Measurements from ENCODE around the gene ANK2.

The ANK2 gene

DNA sequence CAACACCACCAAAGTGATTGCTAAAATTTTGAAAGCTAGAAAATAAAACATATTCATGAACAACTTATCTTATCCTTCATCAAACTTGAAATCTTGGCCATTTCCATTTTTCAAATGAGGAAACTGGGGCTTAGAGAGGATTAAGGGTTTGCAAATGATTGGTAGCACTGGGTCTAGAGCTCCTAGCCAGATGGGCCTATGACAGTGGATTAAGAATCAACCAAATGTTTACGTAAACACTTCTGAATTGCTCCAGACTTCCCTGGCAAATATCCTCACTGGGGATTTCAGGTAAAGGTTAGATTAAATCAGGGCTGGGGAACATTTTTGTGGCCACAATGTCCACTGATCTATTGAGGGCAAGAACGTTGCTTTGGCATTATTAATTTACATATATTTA, 241.2 kb downstream of the ANK2 start:
- Histone ChIP-seq H3K4me1 (ENCODE audit: control extremely low read depth in 1 of 4, control insufficient read depth in 4 of 4, insufficient read depth in 4 of 4, low read length in 3 of 4) (no peaks in the 10 kb centered on the region), H3K36me3 (ENCODE audit: control insufficient read depth in 4 of 4, insufficient read depth in 4 of 4, low read length in 3 of 4) (no peaks in the 10 kb centered on the region), H3K9me3 (ENCODE audit: control extremely low read depth in 1 of 5, control insufficient read depth in 4 of 5, insufficient read depth in 2 of 5, low read depth in 1 of 5, low read length in 4 of 5) (no peaks in the 10 kb centered on the region), H3K27me3 (replicated peaks in 2 of 5; ENCODE audit: control insufficient read depth in 4 of 5, insufficient read depth in 5 of 5, low read length in 4 of 5) (no peaks in the 10 kb centered on the region), H3K27ac (ENCODE audit: insufficient read depth in 1 of 2, low read depth in 1 of 2, low read length in 2 of 2, poor library complexity in 1 of 2, severe bottlenecking in 2 of 2) (no peak overlapping the region), H3K4me3 (ENCODE audit: control insufficient read depth in 1 of 7, extremely low read depth in 1 of 7, insufficient read depth in 4 of 7, low read depth in 2 of 7, low read length in 6 of 7) (no peak overlapping the region)
- DNase-seq, result no peak
- CTCF ChIA-PET, result no interaction called here
- POLR2A ChIA-PET, result no interaction called here
- 100% methylated on average over 1 of the region's 2 CpGs for WGBS (ENCODE audit: insufficient coverage)

DNA sequence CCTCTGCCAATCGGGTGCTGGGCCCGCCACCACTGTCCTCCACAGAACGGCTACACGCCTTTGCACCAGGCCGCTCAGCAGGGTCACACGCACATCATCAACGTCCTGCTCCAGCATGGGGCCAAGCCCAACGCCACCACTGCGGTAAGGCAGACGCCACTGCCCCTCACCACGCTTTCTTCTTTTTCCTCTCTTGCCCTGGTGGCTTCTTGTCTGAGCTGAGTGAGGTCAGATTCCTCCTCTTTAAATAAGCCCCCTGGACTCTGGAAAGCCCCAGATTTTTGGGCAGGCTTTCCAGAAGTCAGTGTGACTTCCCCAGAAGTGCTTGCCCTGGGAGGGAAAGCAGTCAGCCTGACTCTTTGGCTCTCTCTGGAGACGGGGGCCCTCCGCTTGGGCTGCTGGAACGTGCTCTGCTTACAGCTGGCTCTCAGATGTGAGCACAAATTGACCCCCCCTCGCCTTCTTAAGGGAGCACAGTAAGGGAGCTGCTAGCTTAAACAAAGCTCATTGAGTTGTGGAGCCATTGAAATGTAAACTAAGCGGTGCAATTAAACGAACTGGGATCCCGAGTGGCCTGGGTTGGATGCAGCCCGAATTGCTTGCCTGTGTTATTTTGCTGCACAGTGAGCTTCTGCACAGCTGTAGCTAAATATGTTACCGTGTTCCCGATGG, 243.1 kb downstream of the ANK2 start:
- 93% methylated on average over 17 of the region's 21 CpGs for WGBS (ENCODE audit: insufficient coverage)
- ChIA-PET CTCF (interaction anchor here (3.0 kb wide), 1 partner anchor 14 kb away, joined by 11 read pairs; no protein-coding TSS in a partner anchor), POLR2A (no interaction called here)
- Histone ChIP-seq H3K27me3 (replicated peaks in 2 of 5; ENCODE audit: control insufficient read depth in 4 of 5, insufficient read depth in 5 of 5, low read length in 4 of 5) (peaks cover 0 to 2% (median 0%) of the 10 kb centered on the region in 5 experiments), H3K27ac (ENCODE audit: insufficient read depth in 1 of 2, low read depth in 1 of 2, low read length in 2 of 2, poor library complexity in 1 of 2, severe bottlenecking in 2 of 2) (no peak overlapping the region), H3K9me3 (ENCODE audit: control extremely low read depth in 1 of 5, control insufficient read depth in 4 of 5, insufficient read depth in 2 of 5, low read depth in 1 of 5, low read length in 4 of 5) (no peaks in the 10 kb centered on the region), H3K36me3 (ENCODE audit: control insufficient read depth in 4 of 4, insufficient read depth in 4 of 4, low read length in 3 of 4) (no peaks in the 10 kb centered on the region), H3K4me3 (ENCODE audit: control insufficient read depth in 1 of 7, extremely low read depth in 1 of 7, insufficient read depth in 4 of 7, low read depth in 2 of 7, low read length in 6 of 7) (no peak overlapping the region), H3K4me1 (ENCODE audit: control extremely low read depth in 1 of 4, control insufficient read depth in 4 of 4, insufficient read depth in 4 of 4, low read length in 3 of 4) (no peaks in the 10 kb centered on the region)
- no peak for DNase-seq

DNA sequence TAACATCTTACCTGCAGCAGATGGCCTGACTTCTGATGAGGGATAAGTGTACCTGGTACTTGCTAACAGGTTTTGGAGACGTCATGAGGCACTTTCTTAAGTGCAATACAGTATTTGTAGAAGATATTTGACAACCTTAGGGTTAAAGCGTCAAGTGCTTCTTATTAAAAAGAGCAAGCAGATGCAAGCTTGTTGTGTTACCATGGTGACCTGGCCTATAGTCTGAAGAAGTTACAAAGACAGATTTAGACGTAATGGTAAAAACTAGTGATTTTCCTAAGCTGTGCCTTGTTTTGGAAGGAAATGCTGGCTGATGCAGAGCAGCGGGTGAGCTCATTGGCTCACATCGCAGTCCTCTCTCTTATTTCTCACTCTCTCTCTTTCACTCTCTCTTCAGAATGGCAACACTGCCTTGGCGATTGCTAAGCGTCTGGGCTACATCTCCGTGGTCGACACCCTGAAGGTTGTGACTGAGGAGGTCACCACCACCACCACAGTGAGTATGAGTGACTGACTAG, 243.6 kb downstream of the ANK2 start:
- no peaks in the 10 kb centered on the region for H3K36me3 ChIP-seq (ENCODE audit: control insufficient read depth in 4 of 4, insufficient read depth in 4 of 4, low read length in 3 of 4)
- H3K4me1 ChIP-seq (ENCODE audit: control extremely low read depth in 1 of 4, control insufficient read depth in 4 of 4, insufficient read depth in 4 of 4, low read length in 3 of 4), result no peaks in the 10 kb centered on the region
- no peak for DNase-seq
- H3K27ac ChIP-seq (ENCODE audit: insufficient read depth in 1 of 2, low read depth in 1 of 2, low read length in 2 of 2, poor library complexity in 1 of 2, severe bottlenecking in 2 of 2), result no peak overlapping the region
- no peak overlapping the region for H3K4me3 ChIP-seq (ENCODE audit: control insufficient read depth in 1 of 7, extremely low read depth in 1 of 7, insufficient read depth in 4 of 7, low read depth in 2 of 7, low read length in 6 of 7)
- ChIA-PET POLR2A (no interaction called here), CTCF (interaction anchor here (3.0 kb wide), 1 partner anchor 15 kb away, joined by 11 read pairs; no protein-coding TSS in a partner anchor)
- 96% methylated on average over 5 of the region's 9 CpGs for WGBS (ENCODE audit: insufficient coverage)
- H3K9me3 ChIP-seq (ENCODE audit: control extremely low read depth in 1 of 5, control insufficient read depth in 4 of 5, insufficient read depth in 2 of 5, low read depth in 1 of 5, low read length in 4 of 5), result no peaks in the 10 kb centered on the region
- H3K27me3 ChIP-seq (replicated peaks in 2 of 5; ENCODE audit: control insufficient read depth in 4 of 5, insufficient read depth in 5 of 5, low read length in 4 of 5), result peaks cover 0 to 2% (median 0%) of the 10 kb centered on the region in 5 experiments

DNA sequence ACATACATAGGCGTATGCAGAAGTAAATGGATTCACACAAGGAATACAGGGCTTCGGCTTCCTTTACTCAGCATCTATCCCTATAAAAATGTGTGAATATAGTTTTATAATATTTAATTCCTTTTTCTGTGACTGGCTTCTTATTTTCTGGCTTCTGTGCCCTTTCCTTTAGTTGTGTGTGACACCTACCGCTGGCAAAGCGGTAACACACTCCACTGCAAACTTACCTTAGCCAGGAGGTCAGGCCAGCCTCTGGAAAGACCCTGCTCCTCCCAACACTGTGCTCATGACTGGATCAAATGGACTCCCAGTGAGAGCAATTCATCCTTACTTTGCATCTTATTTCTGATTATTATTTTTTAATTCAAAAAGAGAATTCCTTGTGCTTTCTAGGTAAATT, 244.2 kb downstream of the ANK2 start:
- 90% methylated on average over 2 of the region's 4 CpGs for WGBS (ENCODE audit: insufficient coverage)
- ChIA-PET CTCF (interaction anchor here (3.0 kb wide), 1 partner anchor 15 kb away, joined by 11 read pairs; no protein-coding TSS in a partner anchor), POLR2A (no interaction called here)
- Histone ChIP-seq H3K4me1 (ENCODE audit: control extremely low read depth in 1 of 4, control insufficient read depth in 4 of 4, insufficient read depth in 4 of 4, low read length in 3 of 4) (no peaks in the 10 kb centered on the region), H3K4me3 (ENCODE audit: control insufficient read depth in 1 of 7, extremely low read depth in 1 of 7, insufficient read depth in 4 of 7, low read depth in 2 of 7, low read length in 6 of 7) (no peak overlapping the region), H3K27ac (ENCODE audit: insufficient read depth in 1 of 2, low read depth in 1 of 2, low read length in 2 of 2, poor library complexity in 1 of 2, severe bottlenecking in 2 of 2) (no peak overlapping the region), H3K27me3 (replicated peaks in 2 of 5; ENCODE audit: control insufficient read depth in 4 of 5, insufficient read depth in 5 of 5, low read length in 4 of 5) (peaks cover 0 to 2% (median 0%) of the 10 kb centered on the region in 5 experiments), H3K9me3 (ENCODE audit: control extremely low read depth in 1 of 5, control insufficient read depth in 4 of 5, insufficient read depth in 2 of 5, low read depth in 1 of 5, low read length in 4 of 5) (no peaks in the 10 kb centered on the region), H3K36me3 (ENCODE audit: control insufficient read depth in 4 of 4, insufficient read depth in 4 of 4, low read length in 3 of 4) (no peaks in the 10 kb centered on the region)
- no peak for DNase-seq

DNA sequence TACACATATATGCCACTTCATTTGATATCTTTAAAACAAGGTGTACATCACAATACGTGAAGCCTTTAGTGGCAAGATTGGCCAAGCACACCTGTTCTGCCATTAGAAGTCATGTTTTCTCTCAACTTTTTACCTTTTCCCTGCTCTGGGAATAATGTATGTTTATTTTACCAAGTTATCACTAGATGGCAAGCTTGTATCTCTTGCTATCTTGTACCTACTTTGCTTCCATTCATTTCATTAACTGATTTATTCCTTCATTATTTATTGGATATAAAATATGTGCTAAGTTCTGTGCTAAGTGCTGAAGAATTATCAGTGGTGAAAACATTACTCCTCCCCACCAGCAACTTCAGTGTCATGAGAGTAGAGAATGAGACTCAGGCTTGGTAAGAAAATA, 245.5 kb downstream of the ANK2 start:
- ChIA-PET POLR2A (no interaction called here), CTCF (interaction anchor here (3.0 kb wide), 1 partner anchor 16 kb away, joined by 11 read pairs; no protein-coding TSS in a partner anchor)
- no peaks in the 10 kb centered on the region for H3K36me3 ChIP-seq (ENCODE audit: control insufficient read depth in 4 of 4, insufficient read depth in 4 of 4, low read length in 3 of 4)
- no peaks in the 10 kb centered on the region for H3K9me3 ChIP-seq (ENCODE audit: control extremely low read depth in 1 of 5, control insufficient read depth in 4 of 5, insufficient read depth in 2 of 5, low read depth in 1 of 5, low read length in 4 of 5)
- H3K4me1 ChIP-seq (ENCODE audit: control extremely low read depth in 1 of 4, control insufficient read depth in 4 of 4, insufficient read depth in 4 of 4, low read length in 3 of 4), result no peaks in the 10 kb centered on the region
- H3K4me3 ChIP-seq (ENCODE audit: control insufficient read depth in 1 of 7, extremely low read depth in 1 of 7, insufficient read depth in 4 of 7, low read depth in 2 of 7, low read length in 6 of 7), result no peak overlapping the region
- 100% methylated on average over 1 of the region's 1 CpG for WGBS (ENCODE audit: insufficient coverage)
- peaks cover 0 to 2% (median 0%) of the 10 kb centered on the region in 5 experiments for H3K27me3 ChIP-seq (replicated peaks in 2 of 5; ENCODE audit: control insufficient read depth in 4 of 5, insufficient read depth in 5 of 5, low read length in 4 of 5)
- no peak overlapping the region for H3K27ac ChIP-seq (ENCODE audit: insufficient read depth in 1 of 2, low read depth in 1 of 2, low read length in 2 of 2, poor library complexity in 1 of 2, severe bottlenecking in 2 of 2)
- no peak for DNase-seq

DNA sequence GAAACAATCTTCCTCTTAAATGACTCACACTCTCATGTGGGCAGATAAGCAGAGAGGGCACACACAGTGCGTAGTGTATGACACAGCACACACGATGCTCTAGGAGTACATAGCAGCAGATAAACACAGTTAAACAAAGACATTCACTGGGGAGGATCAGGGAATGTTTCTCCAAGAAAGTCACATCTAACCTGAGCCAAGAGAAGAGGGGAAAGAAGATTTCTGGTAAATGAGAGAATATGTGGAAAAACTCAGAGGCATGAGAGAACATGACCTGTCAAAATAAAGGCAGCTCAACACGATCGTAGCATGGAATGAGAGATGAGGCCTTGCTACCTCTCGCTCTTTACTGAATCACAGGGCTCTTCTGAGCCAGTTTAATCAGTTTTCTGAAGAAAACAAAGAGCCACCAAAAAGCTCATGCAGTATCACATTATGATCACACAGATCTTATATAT, 251.0 kb downstream of the ANK2 start:
- DNase-seq, result peak in 2 of 3 donors; percentile 1 to 15
- Histone ChIP-seq H3K9me3 (ENCODE audit: control extremely low read depth in 1 of 5, control insufficient read depth in 4 of 5, insufficient read depth in 2 of 5, low read depth in 1 of 5, low read length in 4 of 5) (no peaks in the 10 kb centered on the region), H3K4me3 (ENCODE audit: control insufficient read depth in 1 of 7, extremely low read depth in 1 of 7, insufficient read depth in 4 of 7, low read depth in 2 of 7, low read length in 6 of 7) (no peak overlapping the region), H3K4me1 (ENCODE audit: control extremely low read depth in 1 of 4, control insufficient read depth in 4 of 4, insufficient read depth in 4 of 4, low read length in 3 of 4) (no peaks in the 10 kb centered on the region), H3K27ac (ENCODE audit: insufficient read depth in 1 of 2, low read depth in 1 of 2, low read length in 2 of 2, poor library complexity in 1 of 2, severe bottlenecking in 2 of 2) (no peak overlapping the region), H3K36me3 (ENCODE audit: control insufficient read depth in 4 of 4, insufficient read depth in 4 of 4, low read length in 3 of 4) (no peaks in the 10 kb centered on the region), H3K27me3 (replicated peaks in 2 of 5; ENCODE audit: control insufficient read depth in 4 of 5, insufficient read depth in 5 of 5, low read length in 4 of 5) (peaks cover 0 to 2% (median 0%) of the 10 kb centered on the region in 5 experiments)
- 90% methylated on average over 4 of the region's 5 CpGs for WGBS (ENCODE audit: insufficient coverage)
- ChIA-PET POLR2A (no interaction called here), CTCF (interaction anchor here (0.9 kb wide), 1 partner anchor 21 kb away, joined by 3 read pairs; no protein-coding TSS in a partner anchor)

DNA sequence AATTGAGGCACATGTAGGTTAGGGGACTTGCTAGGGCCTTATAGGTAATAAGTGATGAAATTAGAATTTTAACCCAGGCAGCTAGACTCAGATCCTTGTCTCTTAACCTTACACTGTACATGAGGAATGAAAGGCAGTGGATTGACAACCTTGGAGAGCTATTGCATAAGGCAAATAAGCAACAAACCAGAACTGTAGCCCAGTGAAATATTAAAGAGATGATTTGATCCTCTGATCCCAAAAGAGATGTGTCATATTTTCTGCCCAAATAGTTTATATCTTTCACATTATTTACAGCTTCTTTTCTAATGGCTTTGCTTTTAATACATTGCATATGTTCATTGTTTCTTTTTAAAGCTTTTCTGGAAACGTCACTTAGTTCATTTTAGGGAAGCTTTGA, 252.6 kb downstream of the ANK2 start:
- CTCF ChIA-PET, result no interaction called here
- POLR2A ChIA-PET, result no interaction called here
- H3K27me3 ChIP-seq (replicated peaks in 2 of 5; ENCODE audit: control insufficient read depth in 4 of 5, insufficient read depth in 5 of 5, low read length in 4 of 5), result no peaks in the 10 kb centered on the region
- H3K4me3 ChIP-seq (ENCODE audit: control insufficient read depth in 1 of 7, extremely low read depth in 1 of 7, insufficient read depth in 4 of 7, low read depth in 2 of 7, low read length in 6 of 7), result no peak overlapping the region
- no peak for DNase-seq
- H3K9me3 ChIP-seq (ENCODE audit: control extremely low read depth in 1 of 5, control insufficient read depth in 4 of 5, insufficient read depth in 2 of 5, low read depth in 1 of 5, low read length in 4 of 5), result no peaks in the 10 kb centered on the region
- no peak overlapping the region for H3K27ac ChIP-seq (ENCODE audit: insufficient read depth in 1 of 2, low read depth in 1 of 2, low read length in 2 of 2, poor library complexity in 1 of 2, severe bottlenecking in 2 of 2)
- no peaks in the 10 kb centered on the region for H3K36me3 ChIP-seq (ENCODE audit: control insufficient read depth in 4 of 4, insufficient read depth in 4 of 4, low read length in 3 of 4)
- WGBS (ENCODE audit: insufficient coverage), result no CpG with 5 or more reads among the region's 1 CpG
- H3K4me1 ChIP-seq (ENCODE audit: control extremely low read depth in 1 of 4, control insufficient read depth in 4 of 4, insufficient read depth in 4 of 4, low read length in 3 of 4), result no peaks in the 10 kb centered on the region

Measured in common myeloid progenitor, CD34-positive (primary cell).